Measurements from ENCODE around the gene LACC1.

DNA sequence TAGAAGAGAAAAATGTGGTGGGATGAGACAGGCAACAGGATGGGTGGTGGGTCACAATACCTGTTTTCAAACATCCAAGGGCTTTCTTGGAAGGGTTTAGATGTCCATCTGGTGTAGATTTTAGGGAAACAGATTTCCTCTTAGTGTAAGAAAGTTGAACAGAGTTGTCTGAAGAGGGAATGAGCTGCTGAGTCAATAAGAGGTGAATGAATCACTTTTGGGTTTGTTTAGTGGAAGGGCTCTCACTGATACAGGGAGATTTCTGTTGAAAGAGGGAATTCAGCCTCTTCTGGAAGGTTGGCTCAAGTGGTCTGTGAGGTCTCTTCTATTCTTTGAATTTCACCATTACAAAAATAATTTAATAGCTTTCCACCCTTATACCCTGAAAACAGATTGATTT lies 54.6 kb downstream of the LACC1 start:
- TF ChIP-seq YY1 (IDR thresholded peaks at IDR 0.05; ENCODE audit: low read depth, low read length) (no peak), RBBP5 (IDR thresholded peaks at IDR 0.05; ENCODE audit: borderline replicate concordance, low read depth, low read length) (no peak)
- TF ChIP-seq, protein P1, sequence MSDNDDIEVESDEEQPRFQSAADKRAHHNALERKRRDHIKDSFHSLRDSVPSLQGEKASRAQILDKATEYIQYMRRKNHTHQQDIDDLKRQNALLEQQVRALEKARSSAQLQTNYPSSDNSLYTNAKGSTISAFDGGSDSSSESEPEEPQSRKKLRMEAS (IDR thresholded peaks at IDR 0.05): no peak
- TF ChIP-seq, protein P2, sequence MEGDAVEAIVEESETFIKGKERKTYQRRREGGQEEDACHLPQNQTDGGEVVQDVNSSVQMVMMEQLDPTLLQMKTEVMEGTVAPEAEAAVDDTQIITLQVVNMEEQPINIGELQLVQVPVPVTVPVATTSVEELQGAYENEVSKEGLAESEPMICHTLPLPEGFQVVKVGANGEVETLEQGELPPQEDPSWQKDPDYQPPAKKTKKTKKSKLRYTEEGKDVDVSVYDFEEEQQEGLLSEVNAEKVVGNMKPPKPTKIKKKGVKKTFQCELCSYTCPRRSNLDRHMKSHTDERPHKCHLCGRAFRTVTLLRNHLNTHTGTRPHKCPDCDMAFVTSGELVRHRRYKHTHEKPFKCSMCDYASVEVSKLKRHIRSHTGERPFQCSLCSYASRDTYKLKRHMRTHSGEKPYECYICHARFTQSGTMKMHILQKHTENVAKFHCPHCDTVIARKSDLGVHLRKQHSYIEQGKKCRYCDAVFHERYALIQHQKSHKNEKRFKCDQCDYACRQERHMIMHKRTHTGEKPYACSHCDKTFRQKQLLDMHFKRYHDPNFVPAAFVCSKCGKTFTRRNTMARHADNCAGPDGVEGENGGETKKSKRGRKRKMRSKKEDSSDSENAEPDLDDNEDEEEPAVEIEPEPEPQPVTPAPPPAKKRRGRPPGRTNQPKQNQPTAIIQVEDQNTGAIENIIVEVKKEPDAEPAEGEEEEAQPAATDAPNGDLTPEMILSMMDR (IDR thresholded peaks at IDR 0.05; ENCODE audit: control extremely low read depth in 1 of 3, insufficient read depth in 1 of 3, low read depth in 1 of 3, low read length in 3 of 3): no peak
